ENCODE data around the gene ASXL1. TPM values are rescaled to one million over a fixed set of nuclear protein-coding genes. Genes with fewer than 3 reads are reported as not detected.

Gene ASXL1
- total and polyA plus RNA-seq, 9 donors = 28.4 to 42.3 (median 34.7) TPM

DNA sequence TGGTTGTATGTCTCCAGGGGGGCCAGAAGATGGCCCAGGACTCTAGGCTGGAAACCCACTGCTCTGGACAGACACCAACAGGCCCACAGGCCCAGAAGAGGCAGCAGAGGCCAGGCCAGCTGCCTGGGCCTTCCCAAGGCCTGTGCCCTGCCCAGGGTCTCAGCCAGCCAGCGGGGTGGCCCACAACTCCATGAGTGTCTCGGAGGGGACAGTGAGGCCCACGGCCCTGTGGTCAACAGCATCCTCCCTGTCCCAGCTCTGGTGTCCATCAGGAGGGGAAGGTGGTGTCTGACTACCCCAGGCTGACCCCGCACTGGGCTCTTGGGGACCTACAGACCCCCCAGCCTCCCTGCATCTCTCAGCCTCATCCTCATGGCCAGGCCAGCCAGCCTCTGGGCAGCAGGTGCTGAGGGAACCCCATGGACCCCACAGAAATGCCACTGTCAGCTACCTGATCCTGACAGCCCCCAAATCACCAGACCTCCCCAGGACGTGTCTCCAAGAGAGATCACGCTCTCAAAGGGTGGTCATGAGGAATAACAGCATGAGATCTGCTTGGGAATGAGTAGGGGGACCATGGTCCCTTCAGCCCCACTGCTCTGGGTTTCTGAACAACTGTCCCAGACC is 114.6 kb downstream of the ASXL1 start:
- Histone ChIP-seq H3K4me3 (ENCODE audit: low read length) (no peak overlapping the region), H3K27ac (ENCODE audit: low read length) (peak overlapping the region; percentile 35), H3K9me3 (replicated peaks; ENCODE audit: control insufficient read depth, low read depth, low read length) (no peaks in the 10 kb centered on the region), H3K4me1 (ENCODE audit: control insufficient read depth, insufficient read depth, low read length) (peaks cover 89% of the 10 kb centered on the region), H3K36me3 (ENCODE audit: control insufficient read depth, insufficient read depth, low read length) (peaks cover 27% of the 10 kb centered on the region), H3K27me3 (ENCODE audit: control insufficient read depth, insufficient read depth, low read length) (no peaks in the 10 kb centered on the region)
- WGBS (ENCODE audit: insufficient coverage) = 85% methylated on average over 3 of the region's 6 CpGs
- DNase-seq = no peak

DNA sequence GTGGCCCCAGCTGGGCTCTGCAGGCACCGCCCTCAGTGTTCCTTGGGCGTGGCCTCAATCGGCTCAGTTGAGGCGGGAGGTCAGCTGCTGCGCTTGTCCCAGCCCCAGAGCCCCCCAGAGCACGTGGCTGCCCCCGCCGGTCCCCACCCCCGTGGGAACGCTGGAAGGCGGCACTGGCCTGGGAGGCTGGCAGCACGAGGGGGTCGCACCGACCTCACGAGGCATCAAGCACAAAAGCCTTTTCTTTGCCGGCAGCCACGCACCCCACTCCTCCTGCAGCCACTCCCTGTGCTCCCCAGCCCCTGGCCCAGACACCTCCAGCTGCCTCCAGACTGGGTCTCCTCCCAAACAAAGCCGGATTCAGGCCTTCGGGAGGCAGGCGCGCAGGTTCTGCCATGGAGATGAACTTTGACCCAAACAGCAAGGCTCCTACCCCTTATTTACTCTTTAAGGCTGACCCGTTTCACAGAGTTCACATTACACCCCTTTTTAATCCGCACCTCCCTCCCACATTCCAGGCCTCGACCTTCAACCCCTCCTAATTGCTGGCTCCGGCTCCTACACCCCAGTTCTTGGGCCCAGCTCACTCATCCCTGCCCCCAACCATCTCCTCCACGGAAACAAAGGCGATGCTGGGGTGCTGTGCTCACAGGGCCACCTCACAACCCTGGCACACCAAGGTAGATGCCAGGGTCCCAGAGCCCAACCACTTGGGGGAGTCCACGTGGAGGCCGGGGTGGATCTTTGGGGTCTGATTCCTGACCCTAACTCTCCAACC is 115.3 kb downstream of the ASXL1 start:
- H3K4me3 ChIP-seq (ENCODE audit: low read length) = peak overlapping the region; percentile 11
- no peaks in the 10 kb centered on the region for H3K27me3 ChIP-seq (ENCODE audit: control insufficient read depth, insufficient read depth, low read length)
- H3K9me3 ChIP-seq (replicated peaks; ENCODE audit: control insufficient read depth, low read depth, low read length) = no peaks in the 10 kb centered on the region
- H3K4me1 ChIP-seq (ENCODE audit: control insufficient read depth, insufficient read depth, low read length) = peaks cover 89% of the 10 kb centered on the region
- H3K36me3 ChIP-seq (ENCODE audit: control insufficient read depth, insufficient read depth, low read length) = peaks cover 27% of the 10 kb centered on the region
- peak overlapping the region; percentile 95 for H3K27ac ChIP-seq (ENCODE audit: low read length)
- 55% methylated on average over 22 of the region's 29 CpGs for WGBS (ENCODE audit: insufficient coverage)
- DNase-seq = no peak

DNA sequence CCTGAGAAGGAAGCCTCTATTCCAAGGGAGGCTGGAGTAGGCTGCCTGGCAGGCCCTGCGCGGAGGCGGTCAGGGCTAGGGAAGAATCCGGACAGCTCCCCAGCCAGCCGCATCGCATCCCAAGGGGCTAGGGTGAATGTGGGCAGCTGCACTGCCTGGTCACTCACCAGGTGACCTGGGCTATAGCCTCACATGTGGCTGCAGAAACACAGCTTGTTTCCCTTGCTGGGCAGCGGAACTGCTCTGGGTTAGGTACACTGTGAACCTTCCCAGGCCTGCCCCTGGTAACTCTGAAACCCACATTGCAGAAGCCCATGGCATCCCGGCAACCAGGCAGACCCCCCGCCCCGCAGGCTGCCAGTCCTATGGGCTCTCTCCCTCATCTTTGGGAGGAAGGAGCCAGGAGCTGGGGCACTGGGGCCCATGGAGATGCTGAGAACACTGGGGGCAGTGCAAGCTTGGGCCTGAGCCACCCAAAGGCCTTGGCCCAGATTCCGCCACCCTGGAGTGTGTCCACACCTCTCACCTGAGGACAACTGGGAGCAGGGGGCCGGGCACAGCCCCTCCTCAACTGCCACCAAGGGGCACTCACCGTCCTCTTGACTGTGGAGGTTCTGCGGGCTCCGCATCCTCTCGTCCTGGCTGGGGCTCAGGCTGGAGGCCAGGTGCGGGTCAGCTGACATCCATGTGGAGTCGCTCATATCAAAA is 116.0 kb downstream of the ASXL1 start:
- Histone ChIP-seq H3K4me3 (ENCODE audit: low read length) (peak overlapping the region; percentile 40), H3K36me3 (ENCODE audit: control insufficient read depth, insufficient read depth, low read length) (peaks cover 27% of the 10 kb centered on the region), H3K27ac (ENCODE audit: low read length) (peak overlapping the region; percentile 95), H3K4me1 (ENCODE audit: control insufficient read depth, insufficient read depth, low read length) (peaks cover 93% of the 10 kb centered on the region), H3K9me3 (replicated peaks; ENCODE audit: control insufficient read depth, low read depth, low read length) (no peaks in the 10 kb centered on the region), H3K27me3 (ENCODE audit: control insufficient read depth, insufficient read depth, low read length) (no peaks in the 10 kb centered on the region)
- WGBS (ENCODE audit: insufficient coverage) = 45% methylated on average over 15 of the region's 18 CpGs
- peak; percentile 61 for DNase-seq

DNA sequence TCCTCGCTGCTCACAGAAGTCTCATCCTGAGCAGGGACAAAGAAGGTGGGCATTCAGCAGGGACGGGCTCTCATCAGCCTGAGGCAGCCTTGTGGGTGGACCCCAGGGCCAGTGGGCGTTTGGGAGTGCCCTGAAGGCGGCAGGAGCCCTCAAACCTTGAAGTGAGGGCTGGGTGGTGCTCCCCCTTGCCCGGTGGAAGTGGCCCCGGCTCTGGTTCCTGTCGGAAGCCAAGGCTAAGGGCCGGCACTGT is 116.5 kb downstream of the ASXL1 start:
- Histone ChIP-seq H3K27me3 (ENCODE audit: control insufficient read depth, insufficient read depth, low read length) (no peaks in the 10 kb centered on the region), H3K4me1 (ENCODE audit: control insufficient read depth, insufficient read depth, low read length) (peaks cover 94% of the 10 kb centered on the region), H3K4me3 (ENCODE audit: low read length) (peak overlapping the region; percentile 40), H3K9me3 (replicated peaks; ENCODE audit: control insufficient read depth, low read depth, low read length) (no peaks in the 10 kb centered on the region), H3K27ac (ENCODE audit: low read length) (peak overlapping the region; percentile 95), H3K36me3 (ENCODE audit: control insufficient read depth, insufficient read depth, low read length) (peaks cover 31% of the 10 kb centered on the region)
- 6% methylated on average over 6 of the region's 8 CpGs for WGBS (ENCODE audit: insufficient coverage)
- DNase-seq = no peak

DNA sequence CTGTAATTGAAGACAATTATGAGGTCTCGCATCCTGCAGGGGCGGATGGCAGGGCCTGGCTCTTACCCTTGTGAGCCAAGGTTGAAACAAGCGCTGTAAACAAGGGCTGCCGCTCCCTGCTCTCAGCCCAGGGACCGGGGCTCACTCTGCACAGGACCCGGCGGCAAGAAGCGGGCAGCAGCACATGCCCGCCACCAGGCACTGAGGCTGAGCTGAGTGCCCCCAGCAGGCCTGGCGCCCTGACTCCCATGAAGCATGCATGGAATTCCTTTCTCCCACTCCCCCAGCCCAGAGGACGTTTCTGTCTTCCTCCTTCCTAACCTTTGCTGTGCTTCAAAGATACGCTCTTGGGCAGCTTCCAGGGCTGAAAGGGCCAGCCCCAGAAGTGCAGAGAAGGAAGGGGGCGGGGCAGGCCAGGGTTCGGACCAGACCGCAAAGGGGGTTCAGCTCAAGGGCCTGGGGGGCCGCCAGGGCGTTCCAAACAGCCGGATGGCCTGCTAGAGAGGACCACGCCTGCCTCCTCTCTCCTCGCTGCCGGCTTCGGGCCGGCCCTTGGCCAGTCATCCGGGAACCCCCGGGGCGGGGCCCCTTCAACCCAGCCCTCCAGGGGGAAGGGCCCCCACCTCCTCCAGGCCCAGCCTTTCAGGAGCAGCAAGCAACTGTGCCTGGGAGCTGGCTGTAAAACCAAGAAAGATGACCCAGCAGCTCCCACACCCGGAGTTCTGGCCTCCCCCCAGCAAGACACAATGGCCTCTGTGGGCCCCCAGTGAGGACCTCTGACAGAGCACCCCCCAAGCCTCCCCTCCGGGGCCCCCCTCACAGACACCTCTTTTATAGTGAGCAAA is 117.1 kb downstream of the ASXL1 start:
- H3K4me3 ChIP-seq (ENCODE audit: low read length) = peak overlapping the region; percentile 40
- H3K9me3 ChIP-seq (replicated peaks; ENCODE audit: control insufficient read depth, low read depth, low read length) = no peaks in the 10 kb centered on the region
- H3K36me3 ChIP-seq (ENCODE audit: control insufficient read depth, insufficient read depth, low read length) = peaks cover 32% of the 10 kb centered on the region
- peak; percentile 97 for DNase-seq
- H3K27me3 ChIP-seq (ENCODE audit: control insufficient read depth, insufficient read depth, low read length) = no peaks in the 10 kb centered on the region
- peaks cover 94% of the 10 kb centered on the region for H3K4me1 ChIP-seq (ENCODE audit: control insufficient read depth, insufficient read depth, low read length)
- 1% methylated on average over 26 of the region's 28 CpGs for WGBS (ENCODE audit: insufficient coverage)
- peak overlapping the region; percentile 95 for H3K27ac ChIP-seq (ENCODE audit: low read length)

DNA sequence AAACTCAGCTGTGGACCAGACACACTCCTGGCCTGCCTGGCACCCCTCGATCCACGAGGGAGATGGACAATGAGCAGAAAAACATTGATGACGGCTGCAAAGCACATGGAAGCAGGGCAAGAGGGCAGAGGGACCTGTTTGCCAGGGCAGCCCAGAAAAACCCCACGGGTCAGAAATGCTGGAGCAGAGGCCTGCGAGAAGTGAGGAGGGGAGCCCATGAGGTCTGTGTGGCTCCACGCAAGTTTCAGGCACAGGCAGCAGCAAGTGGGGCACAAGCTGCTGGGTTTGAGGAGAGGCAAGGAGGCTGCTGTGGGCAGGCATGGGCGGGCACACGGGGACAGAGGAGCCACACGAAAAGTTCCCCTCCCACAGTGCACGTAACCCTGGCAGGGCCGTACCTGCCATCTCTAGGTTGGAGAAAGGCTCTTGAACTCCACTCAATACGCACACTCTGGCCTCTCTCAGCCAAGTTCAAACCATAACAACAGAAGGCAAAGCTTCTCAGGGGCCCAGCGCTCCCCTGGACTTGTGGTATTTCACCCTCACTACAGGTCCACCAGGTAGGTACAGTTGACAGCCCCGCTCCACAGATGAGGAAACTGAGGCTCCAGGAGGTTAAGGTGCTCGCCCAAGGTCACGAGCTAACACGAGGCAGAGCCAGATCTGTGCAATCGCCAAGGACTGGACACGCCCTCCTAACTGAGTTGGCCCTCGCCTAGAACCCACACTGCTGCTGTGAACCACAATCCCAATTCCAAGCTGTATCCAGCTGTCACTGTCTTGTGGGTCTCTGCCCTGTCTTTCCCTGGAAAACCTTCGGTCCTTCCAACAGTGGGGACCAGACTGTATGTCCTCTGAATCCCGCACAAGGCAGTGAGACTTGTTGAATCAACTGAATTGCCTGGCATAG is 118.8 kb downstream of the ASXL1 start:
- H3K27me3 ChIP-seq (ENCODE audit: control insufficient read depth, insufficient read depth, low read length) = no peaks in the 10 kb centered on the region
- peaks cover 97% of the 10 kb centered on the region for H3K4me1 ChIP-seq (ENCODE audit: control insufficient read depth, insufficient read depth, low read length)
- WGBS (ENCODE audit: insufficient coverage) = 69% methylated on average over 19 of the region's 22 CpGs
- no peaks in the 10 kb centered on the region for H3K9me3 ChIP-seq (replicated peaks; ENCODE audit: control insufficient read depth, low read depth, low read length)
- H3K4me3 ChIP-seq (ENCODE audit: low read length) = no peak overlapping the region
- no peak for DNase-seq
- peak overlapping the region; percentile 95 for H3K27ac ChIP-seq (ENCODE audit: low read length)
- peaks cover 23% of the 10 kb centered on the region for H3K36me3 ChIP-seq (ENCODE audit: control insufficient read depth, insufficient read depth, low read length)

DNA sequence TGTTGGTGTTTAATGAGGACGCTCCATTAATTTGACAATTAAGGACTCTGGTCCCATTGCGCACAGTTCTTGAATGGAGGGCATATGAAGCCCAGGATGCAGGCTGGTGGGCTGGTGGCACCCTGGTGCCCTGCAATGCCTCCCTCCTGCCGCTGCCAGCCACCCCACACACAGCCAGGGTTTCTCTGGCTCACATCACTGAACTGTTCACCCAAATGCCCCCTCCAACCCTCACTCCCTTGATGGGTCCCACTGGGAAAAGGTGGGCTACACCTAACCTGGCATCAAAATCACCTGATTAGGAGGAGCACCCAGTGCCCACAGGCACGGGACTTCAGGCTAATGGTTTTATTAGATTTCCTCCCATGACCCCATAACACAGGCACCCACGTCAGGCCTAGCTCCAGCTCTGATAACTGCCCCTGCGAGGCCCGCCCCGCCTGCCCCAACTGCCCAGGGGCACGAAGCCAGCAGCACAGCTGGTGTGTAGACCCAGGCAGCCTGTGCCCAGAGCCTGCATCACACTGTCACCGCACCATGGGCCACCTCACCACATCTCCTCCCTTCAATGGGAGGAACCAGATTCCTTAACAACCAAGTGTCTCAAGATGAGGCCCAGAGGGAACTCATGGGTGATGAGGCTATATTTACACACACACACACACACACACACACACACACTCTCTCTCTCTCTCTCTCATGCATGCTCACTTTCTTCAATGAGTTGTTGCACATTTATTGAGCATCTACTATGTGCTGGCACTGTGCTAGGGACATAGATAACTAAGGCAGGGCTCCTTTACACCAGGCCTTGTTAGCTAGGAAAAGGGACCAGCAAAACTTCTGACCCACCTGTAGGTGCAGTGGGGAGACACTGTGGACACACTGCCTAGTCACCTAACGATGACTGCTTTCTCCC is 119.7 kb downstream of the ASXL1 start:
- no peak for DNase-seq
- peak overlapping the region; percentile 53 for H3K27ac ChIP-seq (ENCODE audit: low read length)

DNA sequence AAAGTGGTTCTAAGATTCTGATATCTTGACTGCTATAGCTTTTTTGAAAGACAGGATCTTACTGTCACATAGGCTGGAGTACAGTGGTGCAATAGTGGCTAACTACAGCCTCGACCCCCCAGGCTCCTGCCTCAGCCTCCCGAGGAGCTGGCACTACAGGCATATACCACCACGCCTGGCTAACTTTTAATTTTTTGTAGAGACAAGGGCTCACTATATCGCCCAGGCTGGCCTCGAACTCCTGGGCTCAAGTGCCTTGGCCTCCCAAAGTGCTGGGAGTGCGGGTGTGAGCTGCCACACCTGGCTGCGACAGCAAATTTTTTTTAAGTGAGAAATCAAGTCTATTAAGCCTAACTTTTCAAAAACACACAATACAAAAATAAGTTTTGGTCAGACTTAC is 120.4 kb downstream of the ASXL1 start:
- WGBS (ENCODE audit: insufficient coverage) = 73% methylated on average over 2 of the region's 7 CpGs
- peaks cover 13% of the 10 kb centered on the region for H3K36me3 ChIP-seq (ENCODE audit: control insufficient read depth, insufficient read depth, low read length)
- H3K9me3 ChIP-seq (replicated peaks; ENCODE audit: control insufficient read depth, low read depth, low read length) = no peaks in the 10 kb centered on the region
- no peak overlapping the region for H3K4me3 ChIP-seq (ENCODE audit: low read length)
- H3K27ac ChIP-seq (ENCODE audit: low read length) = peak overlapping the region; percentile 53
- peaks cover 88% of the 10 kb centered on the region for H3K4me1 ChIP-seq (ENCODE audit: control insufficient read depth, insufficient read depth, low read length)
- DNase-seq = no peak
- no peaks in the 10 kb centered on the region for H3K27me3 ChIP-seq (ENCODE audit: control insufficient read depth, insufficient read depth, low read length)

More for the DNA sequence above, 119.7 kb downstream of the ASXL1 start:
- no peak overlapping the region for H3K4me3 ChIP-seq (ENCODE audit: low read length)
- peaks cover 14% of the 10 kb centered on the region for H3K36me3 ChIP-seq (ENCODE audit: control insufficient read depth, insufficient read depth, low read length)
- 90% methylated on average over 2 of the region's 11 CpGs for WGBS (ENCODE audit: insufficient coverage)
- peaks cover 95% of the 10 kb centered on the region for H3K4me1 ChIP-seq (ENCODE audit: control insufficient read depth, insufficient read depth, low read length)
- H3K9me3 ChIP-seq (replicated peaks; ENCODE audit: control insufficient read depth, low read depth, low read length) = no peaks in the 10 kb centered on the region
- no peaks in the 10 kb centered on the region for H3K27me3 ChIP-seq (ENCODE audit: control insufficient read depth, insufficient read depth, low read length)
